MM.1S (cell line): Measurements from ENCODE around the gene OR10H5.

Experiments
- CTCF ChIP-seq: fragments of 300-600 bp; sonication (generic); IDR thresholded peaks from 2 replicates; pipeline ENCODE4 v1.5.1; 2016; ENCODE audit warnings: antibody characterized with exemption, low read length, mixed read lengths
- EZH2phosphoT487 ChIP-seq: fragments of 300-600 bp; sonication (generic); IDR thresholded peaks from 2 replicates; pipeline ENCODE4 v1.6.1; 2018; ENCODE audit warnings: antibody characterized with exemption, low read length

DNA sequence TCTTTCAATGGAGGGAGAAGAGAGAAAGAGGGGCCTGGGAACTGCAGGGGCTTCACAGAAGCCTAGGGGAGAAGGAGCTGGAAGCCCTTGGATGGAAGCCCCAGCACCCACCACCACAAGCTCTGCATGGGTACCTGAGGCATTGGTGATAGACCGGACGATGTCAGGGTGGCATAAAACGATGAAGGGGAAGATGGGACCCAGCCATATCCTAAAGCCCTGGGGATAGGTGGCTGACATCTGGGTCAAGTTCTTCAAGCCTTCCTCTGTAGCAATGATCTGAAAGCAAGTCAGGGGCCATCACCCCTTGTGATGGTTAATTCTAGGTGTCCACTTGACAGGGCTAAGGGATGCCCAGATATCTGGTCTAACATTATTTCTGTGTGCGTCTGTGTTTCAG lies 11.2 kb upstream of the OR10H5 start:
- TF ChIP-seq CTCF (no peak), EZH2phosphoT487 (no peak)
